ENCODE results near the gene ARMC9. TPM values are rescaled to one million over a fixed set of nuclear protein-coding genes. Genes with fewer than 3 reads are reported as not detected.

The ARMC9 gene
- total and polyA plus RNA-seq, 2 donors from 2014 or later: 7.3 to 18.2 TPM

GRCh38 chr2:231387904-231388724 lies 189.7 kb downstream of the ARMC9 start:
- no peak for FAIRE-seq
- Histone ChIP-seq H3K4me3 (ENCODE audit: low read length in 3 of 3) (no peak overlapping the region), H3K9ac (ENCODE audit: low read length in 3 of 3) (no peak overlapping the region), H3K27me3 (ENCODE audit: control insufficient read depth, insufficient read depth, low read length) (no peaks in the 10 kb centered on the region), H3K9me3 (ENCODE audit: control insufficient read depth in 2 of 3, insufficient read depth in 1 of 3, low read length in 3 of 3) (peaks cover 0 to 7% (median 0%) of the 10 kb centered on the region in 3 donors), H3K4me1 (ENCODE audit: control insufficient read depth in 2 of 3, insufficient read depth in 2 of 3, low read depth in 1 of 3, low read length in 3 of 3) (no peaks in the 10 kb centered on the region), H3K36me3 (ENCODE audit: control insufficient read depth in 2 of 3, insufficient read depth in 3 of 3, low read length in 3 of 3) (no peaks in the 10 kb centered on the region), H3K27ac (ENCODE audit: low read depth in 2 of 2, low read length in 2 of 2) (no peak overlapping the region)
- DNase-seq: no peak
- intact Hi-C loops (cut with DNase I): no loop called here
- TF ChIP-seq CTCF (IDR thresholded peaks at IDR 0.05; ENCODE audit: borderline replicate concordance, extremely low read depth, insufficient read depth): no peak

- Histone ChIP-seq H3K27me3 (ENCODE audit: control insufficient read depth, insufficient read depth, low read length) (no peaks in the 10 kb centered on the region), H3K4me1 (ENCODE audit: control insufficient read depth in 2 of 3, insufficient read depth in 2 of 3, low read depth in 1 of 3, low read length in 3 of 3) (no peaks in the 10 kb centered on the region), H3K27ac (ENCODE audit: low read depth in 2 of 2, low read length in 2 of 2) (no peak overlapping the region), H3K9ac (ENCODE audit: low read length in 3 of 3) (no peak overlapping the region), H3K4me3 (ENCODE audit: low read length in 3 of 3) (no peak overlapping the region), H3K36me3 (ENCODE audit: control insufficient read depth in 2 of 3, insufficient read depth in 3 of 3, low read length in 3 of 3) (no peaks in the 10 kb centered on the region), H3K9me3 (ENCODE audit: control insufficient read depth in 2 of 3, insufficient read depth in 1 of 3, low read length in 3 of 3) (peaks cover 0 to 7% (median 0%) of the 10 kb centered on the region in 3 donors)
- no peak for TF ChIP-seq CTCF (IDR thresholded peaks at IDR 0.05; ENCODE audit: borderline replicate concordance, extremely low read depth, insufficient read depth)
- FAIRE-seq: no peak
- intact Hi-C loops (cut with DNase I): no loop called here
- DNase-seq: no peak
These were observed 190.4 kb downstream of the ARMC9 start for GRCh38 chr2:231388725-231389346.

- H3K9ac ChIP-seq (ENCODE audit: low read length in 3 of 3): no peak overlapping the region
- peaks cover 0 to 2% (median 0%) of the 10 kb centered on the region in 3 donors for H3K4me1 ChIP-seq (ENCODE audit: control insufficient read depth in 2 of 3, insufficient read depth in 2 of 3, low read depth in 1 of 3, low read length in 3 of 3)
- H3K4me3 ChIP-seq (ENCODE audit: low read length in 3 of 3): no peak overlapping the region
- FAIRE-seq: no peak
- H3K27me3 ChIP-seq (ENCODE audit: control insufficient read depth, insufficient read depth, low read length): no peaks in the 10 kb centered on the region
- H3K27ac ChIP-seq (ENCODE audit: low read depth in 2 of 2, low read length in 2 of 2): no peak overlapping the region
- TF ChIP-seq CTCF (IDR thresholded peaks at IDR 0.05; ENCODE audit: borderline replicate concordance, extremely low read depth, insufficient read depth): no peak
- DNase-seq: no peak
- H3K36me3 ChIP-seq (ENCODE audit: control insufficient read depth in 2 of 3, insufficient read depth in 3 of 3, low read length in 3 of 3): no peaks in the 10 kb centered on the region
- no peaks in the 10 kb centered on the region for H3K9me3 ChIP-seq (ENCODE audit: control insufficient read depth in 2 of 3, insufficient read depth in 1 of 3, low read length in 3 of 3)
- intact Hi-C loops (cut with DNase I): no loop called here
These were observed 192.2 kb downstream of the ARMC9 start for GRCh38 chr2:231390667-231391066.
